ENCODE measurements around the gene KNSTRN.
A peak's percentile ranks its signal among the peaks of the same experiment; 100 is the strongest.

KNSTRN gene

GRCh38 chr15:40348474-40348870 lies 34.0 kb upstream of the KNSTRN start:
- Histone ChIP-seq H3K27me3 (replicated peaks; ENCODE audit: control insufficient read depth, insufficient read depth, low read length) (0 out of 2 replicates have a peak, but pooled peaks cover 2% of the 10 kb centered on the region), H3K36me3 (ENCODE audit: control insufficient read depth, insufficient read depth, low read length) (no peaks in the 10 kb centered on the region), H3K4me3 (replicated peaks; ENCODE audit: low read depth, low read length) (no peak overlapping the region)
- no peak for TF ChIP-seq CTCF (IDR thresholded peaks at IDR 0.05; ENCODE audit: insufficient read depth, low read length, poor library complexity, severe bottlenecking)
- no peak for DNase-seq (ENCODE audit: extremely low read depth, insufficient read length)

GRCh38 chr15:40349163-40349562 lies 33.4 kb upstream of the KNSTRN start:
- Histone ChIP-seq H3K27me3 (replicated peaks; ENCODE audit: control insufficient read depth, insufficient read depth, low read length) (0 out of 2 replicates have a peak, but pooled peaks cover 2% of the 10 kb centered on the region), H3K36me3 (ENCODE audit: control insufficient read depth, insufficient read depth, low read length) (no peaks in the 10 kb centered on the region), H3K4me3 (replicated peaks; ENCODE audit: low read depth, low read length) (no peak overlapping the region)
- no peak for TF ChIP-seq CTCF (IDR thresholded peaks at IDR 0.05; ENCODE audit: insufficient read depth, low read length, poor library complexity, severe bottlenecking)
- DNase-seq (ENCODE audit: extremely low read depth, insufficient read length): no peak

GRCh38 chr15:40352281-40352901 lies 30.1 kb upstream of the KNSTRN start:
- Histone ChIP-seq H3K27me3 (replicated peaks; ENCODE audit: control insufficient read depth, insufficient read depth, low read length) (peaks cover 2% of the 10 kb centered on the region; the same call in 1 of the 2 replicates), H3K4me3 (replicated peaks; ENCODE audit: low read depth, low read length) (no peak overlapping the region), H3K36me3 (ENCODE audit: control insufficient read depth, insufficient read depth, low read length) (no peaks in the 10 kb centered on the region)
- DNase-seq (ENCODE audit: extremely low read depth, insufficient read length): no peak
- TF ChIP-seq CTCF (IDR thresholded peaks at IDR 0.05; ENCODE audit: insufficient read depth, low read length, poor library complexity, severe bottlenecking): no peak

GRCh38 chr15:40353697-40354096 lies 28.8 kb upstream of the KNSTRN start:
- no peak for DNase-seq (ENCODE audit: extremely low read depth, insufficient read length)
- no peak for TF ChIP-seq CTCF (IDR thresholded peaks at IDR 0.05; ENCODE audit: insufficient read depth, low read length, poor library complexity, severe bottlenecking)
- no peak overlapping the region for H3K4me3 ChIP-seq (replicated peaks; ENCODE audit: low read depth, low read length)
- no peaks in the 10 kb centered on the region for H3K36me3 ChIP-seq (ENCODE audit: control insufficient read depth, insufficient read depth, low read length)
- H3K27me3 ChIP-seq (replicated peaks; ENCODE audit: control insufficient read depth, insufficient read depth, low read length): peaks cover 2% of the 10 kb centered on the region; the same call in 1 of the 2 replicates

GRCh38 chr15:40354408-40355171 lies 27.9 kb upstream of the KNSTRN start:
- DNase-seq (ENCODE audit: extremely low read depth, insufficient read length): no peak
- H3K36me3 ChIP-seq (ENCODE audit: control insufficient read depth, insufficient read depth, low read length): no peaks in the 10 kb centered on the region
- H3K4me3 ChIP-seq (replicated peaks; ENCODE audit: low read depth, low read length): no peak overlapping the region
- peaks cover 2% of the 10 kb centered on the region; the same call in 1 of the 2 replicates for H3K27me3 ChIP-seq (replicated peaks; ENCODE audit: control insufficient read depth, insufficient read depth, low read length)
- peak; percentile 46 for TF ChIP-seq CTCF (IDR thresholded peaks at IDR 0.05; ENCODE audit: insufficient read depth, low read length, poor library complexity, severe bottlenecking)

All from GM06990 (cell line).